Frontal cortex (tissue), 4 donors: ENCODE measurements around the gene MPV17. TPM values are rescaled to one million over a fixed set of nuclear protein-coding genes. Genes with fewer than 3 reads are reported as not detected.
"Not testable (repeated sequence)": the region's sequence is repeated elsewhere in the genome, so short reads cannot be mapped to it uniquely, and the experiment has no call there.

Experiments used
- DNase-seq, 2 donors: peaks; one replicate each; pipeline ENCODE4 v3.0.0; 2012; ENCODE audit warnings: low spot score in 2 of 2
- FAIRE-seq: peaks from 2 replicates; lab custom pipeline; 2012; peaks lifted over from hg19 to GRCh38; lab: Jason Lieb, UNC
- total RNA-seq: library from RNA; depleted of rRNA; stranded (reverse); fragments of >200 nt; gene quantifications from one replicate; pipeline ENCODE4 v1.2.3, GENCODE V29; 2014
- donor health status: control.
- donor health status: control.
- donor health status: control.

The MPV17 gene
- total RNA-seq, 1 donor from 2014 or later, result 41.6 TPM

GRCh38 chr2:27324720-27325119 lies 1.8 kb upstream of the MPV17 start:
- no peak for FAIRE-seq
- DNase-seq, result no peak

GRCh38 chr2:27323596-27324285 lies 844 bp upstream of the MPV17 start:
- FAIRE-seq (no peak), DNase-seq (no peak)

GRCh38 chr2:27322301-27322765 lies 564 bp downstream of the MPV17 start:
- FAIRE-seq (no peak), DNase-seq (no peak)

- no peak for DNase-seq
- no peak for FAIRE-seq
Measured at GRCh38 chr2:27320958-27321543, 1.8 kb downstream of the MPV17 start.

GRCh38 chr2:27319839-27320238 lies 3.1 kb downstream of the MPV17 start:
- not testable (repeated sequence) for DNase-seq, FAIRE-seq

- FAIRE-seq (no peak), DNase-seq (peak; percentile 53 to 60)
Measured at GRCh38 chr2:27316655-27317412, 6.1 kb downstream of the MPV17 start.

- DNase-seq, result no peak
- FAIRE-seq, result no peak
Measured at GRCh38 chr2:27315122-27315521, 7.8 kb downstream of the MPV17 start.

GRCh38 chr2:27314709-27315108 lies 8.2 kb downstream of the MPV17 start:
- no peak for FAIRE-seq
- no peak for DNase-seq

GRCh38 chr2:27313882-27314645 lies 8.8 kb downstream of the MPV17 start:
- FAIRE-seq, result no peak

GRCh38 chr2:27312152-27312551 lies 10.7 kb downstream of the MPV17 start:
- FAIRE-seq (no peak), DNase-seq (no peak)

More at GRCh38 chr2:27313882-27314645, 8.8 kb downstream of the MPV17 start:
- no peak for DNase-seq

- DNase-seq (no peak), FAIRE-seq (no peak)
Measured at GRCh38 chr2:27309651-27310050, 13.2 kb downstream of the MPV17 start.

- FAIRE-seq, result no peak
- DNase-seq, result no peak
Measured at GRCh38 chr2:27308359-27308881, 14.5 kb downstream of the MPV17 start, which contains the start of gene UCN. TSS of gene UCN (minus strand) at chr2:27308445. CDS start at chr2:27307895, 550 bp downstream.

GRCh38 chr2:27307545-27308358 lies 15.1 kb downstream of the MPV17 start:
- no peak for FAIRE-seq
- no peak for DNase-seq

GRCh38 chr2:27307287-27307544 lies 15.7 kb downstream of the MPV17 start:
- no peak for FAIRE-seq
- DNase-seq, result no peak

- DNase-seq (no peak), FAIRE-seq (no peak)
Measured at GRCh38 chr2:27306573-27307286, 16.2 kb downstream of the MPV17 start.

- FAIRE-seq (no peak), DNase-seq (no peak)
Measured at GRCh38 chr2:27306136-27306535, 16.8 kb downstream of the MPV17 start.

GRCh38 chr2:27305516-27305915 lies 17.4 kb downstream of the MPV17 start:
- FAIRE-seq, result no peak
- DNase-seq, result no peak

- no peak for FAIRE-seq
- DNase-seq, result no peak
Measured at GRCh38 chr2:27304488-27305240, 18.2 kb downstream of the MPV17 start.
